Measurements from ENCODE around the gene TIMM23. TPM values are rescaled to one million over a fixed set of nuclear protein-coding genes. Genes with fewer than 3 reads are reported as not detected.

The TIMM23 gene
- total RNA-seq, 1 donor from 2014 or later: 110 TPM

- intact Hi-C loops (cut with micrococcal nuclease): no loop called here
- Mint-ChIP-seq H3K36me3 (ENCODE audit: low read depth) (peaks cover 64% of the 10 kb centered on the region), H3K27ac (no peak overlapping the region), H3K27me3 (no peaks in the 10 kb centered on the region), H3K4me1 (peaks cover 7% of the 10 kb centered on the region), H3K4me3 (no peak overlapping the region), H3K9me3 (no peaks in the 10 kb centered on the region)
- DNase-seq: no peak
Observed at GRCh38 chr10:46002916-46003693, 30.8 kb downstream of the TIMM23 start.

DNA sequence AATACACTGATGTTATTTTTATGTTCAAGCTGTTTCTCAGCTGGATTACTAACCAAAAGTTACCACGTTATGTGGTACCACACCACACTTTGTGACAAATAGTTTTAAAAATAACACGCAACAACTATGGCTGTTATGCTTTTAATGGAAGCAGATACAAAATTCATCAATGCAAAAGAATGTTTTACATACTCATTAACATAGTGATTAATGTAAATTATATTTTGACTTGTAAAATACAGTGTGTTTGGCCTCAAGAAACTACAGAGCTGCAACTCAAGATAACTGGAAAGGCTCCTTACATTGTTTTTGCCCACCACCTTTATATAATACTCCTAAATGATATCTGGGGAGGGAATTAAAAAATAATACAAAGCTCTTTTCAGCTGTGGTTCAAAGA lies 32.7 kb downstream of the TIMM23 start:
- DNase-seq: no peak
- no peak overlapping the region for H3K4me3 Mint-ChIP-seq
- H3K27me3 Mint-ChIP-seq: no peaks in the 10 kb centered on the region
- peaks cover 63% of the 10 kb centered on the region for H3K36me3 Mint-ChIP-seq (ENCODE audit: low read depth)
- intact Hi-C loops (cut with micrococcal nuclease): no loop called here
- H3K4me1 Mint-ChIP-seq: peaks cover 3% of the 10 kb centered on the region
- no peak overlapping the region for H3K27ac Mint-ChIP-seq
- no peaks in the 10 kb centered on the region for H3K9me3 Mint-ChIP-seq

DNA sequence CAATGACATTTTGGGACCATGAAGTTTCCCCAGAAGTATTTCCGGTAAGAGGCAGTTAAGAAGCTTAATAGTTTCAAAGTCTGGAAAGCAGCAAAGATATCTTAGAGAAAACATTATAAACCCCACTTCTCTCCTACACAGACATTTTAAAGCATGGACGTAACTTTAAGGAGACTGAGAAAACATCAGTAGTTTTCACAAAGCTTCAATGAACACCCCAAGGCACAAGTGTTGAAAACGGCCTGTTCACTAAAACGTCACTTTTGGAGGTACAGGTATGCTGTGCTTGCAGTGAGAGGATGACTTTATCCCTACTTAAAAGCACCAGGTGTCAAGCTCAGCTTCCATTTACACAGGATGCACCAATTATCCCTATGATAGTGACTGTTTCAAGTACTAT lies 33.1 kb downstream of the TIMM23 start:
- Mint-ChIP-seq H3K9me3 (no peaks in the 10 kb centered on the region), H3K4me1 (peaks cover 3% of the 10 kb centered on the region), H3K4me3 (no peak overlapping the region), H3K27ac (no peak overlapping the region), H3K27me3 (no peaks in the 10 kb centered on the region), H3K36me3 (ENCODE audit: low read depth) (peaks cover 64% of the 10 kb centered on the region)
- no peak for DNase-seq
- intact Hi-C loops (cut with micrococcal nuclease): no loop called here

GRCh38 chr10:46006219-46006618 lies 33.9 kb downstream of the TIMM23 start:
- no peaks in the 10 kb centered on the region for H3K9me3 Mint-ChIP-seq
- no peak overlapping the region for H3K4me3 Mint-ChIP-seq
- no peak for DNase-seq
- H3K4me1 Mint-ChIP-seq: peaks cover 5% of the 10 kb centered on the region
- no peaks in the 10 kb centered on the region for H3K27me3 Mint-ChIP-seq
- peaks cover 67% of the 10 kb centered on the region for H3K36me3 Mint-ChIP-seq (ENCODE audit: low read depth)
- peak overlapping the region; percentile 15 for H3K27ac Mint-ChIP-seq
- intact Hi-C loops (cut with micrococcal nuclease): no loop called here

- H3K4me1 Mint-ChIP-seq: peaks cover 10% of the 10 kb centered on the region
- intact Hi-C loops (cut with micrococcal nuclease): loop anchor here (10.0 kb wide), 1 partner anchor 88 kb away; no protein-coding TSS in a partner anchor
- no peak for DNase-seq
- H3K27ac Mint-ChIP-seq: no peak overlapping the region
- H3K9me3 Mint-ChIP-seq: no peaks in the 10 kb centered on the region
- H3K4me3 Mint-ChIP-seq: no peak overlapping the region
- H3K36me3 Mint-ChIP-seq (ENCODE audit: low read depth): peaks cover 61% of the 10 kb centered on the region
- H3K27me3 Mint-ChIP-seq: no peaks in the 10 kb centered on the region
Observed at GRCh38 chr10:46012746-46013145, 40.5 kb downstream of the TIMM23 start.

GRCh38 chr10:46014206-46014605 lies 41.9 kb downstream of the TIMM23 start:
- Mint-ChIP-seq H3K4me3 (no peak overlapping the region), H3K36me3 (ENCODE audit: low read depth) (peaks cover 49% of the 10 kb centered on the region), H3K27ac (no peak overlapping the region), H3K4me1 (peaks cover 15% of the 10 kb centered on the region), H3K27me3 (no peaks in the 10 kb centered on the region), H3K9me3 (no peaks in the 10 kb centered on the region)
- no peak for DNase-seq
- intact Hi-C loops (cut with micrococcal nuclease): loop anchor here (10.0 kb wide), 1 partner anchor 89 kb away; no protein-coding TSS in a partner anchor

- intact Hi-C loops (cut with micrococcal nuclease): loop anchor here (10.0 kb wide), 1 partner anchor 90 kb away; no protein-coding TSS in a partner anchor
- peak overlapping the region; percentile 64 for H3K27ac Mint-ChIP-seq
- no peaks in the 10 kb centered on the region for H3K9me3 Mint-ChIP-seq
- H3K36me3 Mint-ChIP-seq (ENCODE audit: low read depth): peaks cover 43% of the 10 kb centered on the region
- H3K4me3 Mint-ChIP-seq: no peak overlapping the region
- no peaks in the 10 kb centered on the region for H3K27me3 Mint-ChIP-seq
- DNase-seq: no peak
- H3K4me1 Mint-ChIP-seq: peaks cover 21% of the 10 kb centered on the region
Observed at GRCh38 chr10:46014683-46015405, 42.6 kb downstream of the TIMM23 start.

GRCh38 chr10:46016190-46016589 lies 43.9 kb downstream of the TIMM23 start:
- peaks cover 29% of the 10 kb centered on the region for H3K4me1 Mint-ChIP-seq
- H3K36me3 Mint-ChIP-seq (ENCODE audit: low read depth): peaks cover 34% of the 10 kb centered on the region
- no peak overlapping the region for H3K4me3 Mint-ChIP-seq
- no peak for DNase-seq
- intact Hi-C loops (cut with micrococcal nuclease): loop anchor here (10.0 kb wide), 1 partner anchor 91 kb away; no protein-coding TSS in a partner anchor
- no peaks in the 10 kb centered on the region for H3K9me3 Mint-ChIP-seq
- H3K27me3 Mint-ChIP-seq: no peaks in the 10 kb centered on the region
- no peak overlapping the region for H3K27ac Mint-ChIP-seq

DNA sequence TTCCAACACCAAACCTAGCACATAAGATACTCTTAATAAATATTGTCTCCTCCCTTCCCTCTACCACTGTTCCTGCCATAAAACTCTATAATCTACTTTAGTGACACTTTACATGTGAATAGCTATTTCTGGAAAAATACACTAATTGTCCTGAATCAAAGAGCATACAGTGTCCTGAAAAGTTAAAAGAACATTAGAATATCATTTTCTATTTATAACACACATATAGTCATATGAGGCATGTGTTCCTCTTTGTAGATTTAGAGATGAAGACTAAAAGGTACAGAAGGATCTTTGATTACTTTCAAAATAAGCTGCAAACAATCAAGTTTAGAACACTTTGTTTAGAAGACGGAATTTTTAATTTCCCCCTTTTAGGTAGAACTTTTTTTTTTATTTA lies 44.5 kb downstream of the TIMM23 start:
- Mint-ChIP-seq H3K4me1 (peaks cover 29% of the 10 kb centered on the region), H3K27me3 (no peaks in the 10 kb centered on the region), H3K36me3 (ENCODE audit: low read depth) (peaks cover 31% of the 10 kb centered on the region), H3K27ac (no peak overlapping the region), H3K4me3 (no peak overlapping the region), H3K9me3 (no peaks in the 10 kb centered on the region)
- intact Hi-C loops (cut with micrococcal nuclease): loop anchor here (10.0 kb wide), 1 partner anchor 92 kb away; no protein-coding TSS in a partner anchor
- no peak for DNase-seq

DNA sequence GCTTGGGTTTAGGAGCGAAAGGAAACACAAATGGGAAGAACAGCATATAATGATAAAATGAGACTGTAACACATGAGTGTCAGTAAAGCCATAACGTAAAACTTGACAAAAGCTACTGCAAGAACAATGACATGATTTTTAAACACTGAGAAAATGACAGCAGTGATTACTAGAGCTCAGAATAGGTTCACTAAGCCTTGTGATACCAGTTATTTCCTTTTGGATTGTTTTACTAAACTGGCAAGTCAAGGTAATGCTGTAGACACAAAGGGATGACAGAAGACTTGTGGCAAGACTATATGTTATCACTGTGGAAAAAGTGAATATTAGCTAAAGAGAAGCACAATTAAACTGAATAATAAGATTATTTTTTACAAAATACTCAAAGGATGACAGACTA lies 45.4 kb downstream of the TIMM23 start:
- Mint-ChIP-seq H3K27ac (peak overlapping the region; percentile 5), H3K36me3 (ENCODE audit: low read depth) (peaks cover 29% of the 10 kb centered on the region), H3K4me1 (peaks cover 36% of the 10 kb centered on the region), H3K4me3 (no peak overlapping the region), H3K27me3 (no peaks in the 10 kb centered on the region), H3K9me3 (no peaks in the 10 kb centered on the region)
- DNase-seq: no peak
- intact Hi-C loops (cut with micrococcal nuclease): loop anchor here (10.0 kb wide), 1 partner anchor 93 kb away; no protein-coding TSS in a partner anchor

- H3K4me1 Mint-ChIP-seq: peaks cover 39% of the 10 kb centered on the region
- H3K36me3 Mint-ChIP-seq (ENCODE audit: low read depth): peaks cover 27% of the 10 kb centered on the region
- H3K9me3 Mint-ChIP-seq: no peaks in the 10 kb centered on the region
- no peak for DNase-seq
- H3K27me3 Mint-ChIP-seq: no peaks in the 10 kb centered on the region
- H3K27ac Mint-ChIP-seq: no peak overlapping the region
- intact Hi-C loops (cut with micrococcal nuclease): loop anchor here (10.0 kb wide), 1 partner anchor 94 kb away; no protein-coding TSS in a partner anchor
- H3K4me3 Mint-ChIP-seq: no peak overlapping the region
Observed at GRCh38 chr10:46018453-46019176, 46.3 kb downstream of the TIMM23 start.

GRCh38 chr10:46019177-46019528 lies 46.9 kb downstream of the TIMM23 start:
- Mint-ChIP-seq H3K4me3 (no peak overlapping the region), H3K36me3 (ENCODE audit: low read depth) (peaks cover 25% of the 10 kb centered on the region), H3K27me3 (no peaks in the 10 kb centered on the region), H3K4me1 (peaks cover 44% of the 10 kb centered on the region), H3K27ac (no peak overlapping the region), H3K9me3 (no peaks in the 10 kb centered on the region)
- DNase-seq: no peak
- intact Hi-C loops (cut with micrococcal nuclease): loop anchor here (10.0 kb wide), 1 partner anchor 94 kb away; no protein-coding TSS in a partner anchor

- Mint-ChIP-seq H3K27ac (peak overlapping the region; percentile 16), H3K4me3 (peak overlapping the region; percentile 30), H3K36me3 (ENCODE audit: low read depth) (peaks cover 22% of the 10 kb centered on the region), H3K4me1 (peaks cover 47% of the 10 kb centered on the region), H3K9me3 (no peaks in the 10 kb centered on the region), H3K27me3 (no peaks in the 10 kb centered on the region)
- intact Hi-C loops (cut with micrococcal nuclease): loop anchor here (10.0 kb wide), 3 partner anchors 95 to 425 kb away; partner anchors contain the start of gene ANTXRL
- peak; percentile 66 for DNase-seq
Observed at GRCh38 chr10:46019569-46020343, 47.5 kb downstream of the TIMM23 start.

All from activated CD4-positive, alpha-beta T cell treated with anti-CD3 and anti-CD28 coated beads, Interleukin-2, amount 10 ng/mL, durations not matched to agents 24 days and 14 days (primary cell).